OCI-LY7 (cell line): ENCODE data around the gene FOXP1. TPM values are rescaled to one million over a fixed set of nuclear protein-coding genes. Genes with fewer than 3 reads are reported as not detected.

ENCODE experiments used
- BruUV-seq: library from RNA; stranded (reverse); fragments of 400-500 nt; replicated peaks from 2 replicates; lab custom pipeline; 2021; lab: Mats Ljungman, UMichigan
- CTCF ChIA-PET: fragments of 300-600 bp; sonication (Branson Sonifier 250); formaldehyde crosslinking; loops from one replicate; lab custom pipeline; 2022; ENCODE audit warnings: antibody characterized with exemption; ENCODE audit not compliant: unreplicated experiment; lab: Charles Lee
- POLR2A ChIA-PET: fragments of 300-600 bp; sonication (Branson Sonifier 250); formaldehyde crosslinking; loops from one replicate; lab custom pipeline; 2022; ENCODE audit warnings: antibody characterized with exemption; lab: Charles Lee
- DNase-seq: peaks from one replicate; pipeline ENCODE4 v3.0.0-alpha.2; 2015; ENCODE audit warnings: low spot score
- H2AFZ ChIP-seq: fragments of 200-600 bp; sonication (generic), shearing (Covaris generic); 2 replicates; pipeline ENCODE4 v1.6.1; 2014; ENCODE audit warnings: mild to moderate bottlenecking, antibody characterized with exemption, low read length, moderate library complexity
- H3K27ac ChIP-seq: fragments of 200-600 bp; sonication (generic); 2 replicates; pipeline ENCODE4 v1.5.1; 2014; ENCODE audit warnings: mixed run types, low read depth, mild to moderate bottlenecking, moderate library complexity, low read length, inconsistent platforms; ENCODE audit not compliant: poor library complexity, severe bottlenecking
- H3K36me3 ChIP-seq: fragments of 200-600 bp; sonication (generic); 2 replicates; pipeline ENCODE4 v1.6.1; 2014; ENCODE audit warnings: mild to moderate bottlenecking, antibody characterized with exemption, low read length, moderate library complexity, mixed read lengths; ENCODE audit not compliant: insufficient read depth
- H3K4me1 ChIP-seq: fragments of 200-600 bp; sonication (generic); 2 replicates; pipeline ENCODE4 v1.5.1; 2014; ENCODE audit warnings: mild to moderate bottlenecking, low read length; ENCODE audit not compliant: insufficient read depth, poor library complexity, severe bottlenecking
- H3K4me2 ChIP-seq: fragments of 200-600 bp; sonication (generic); 2 replicates; pipeline ENCODE4 v1.6.1; 2014; ENCODE audit warnings: mild to moderate bottlenecking, low read length
- H3K4me3 ChIP-seq: fragments of 200-600 bp; sonication (generic); 2 replicates; pipeline ENCODE4 v1.5.1; 2014; ENCODE audit warnings: mild to moderate bottlenecking, low read depth, low read length; ENCODE audit not compliant: poor library complexity, severe bottlenecking
- H3K79me2 ChIP-seq: fragments of 200-600 bp; sonication (generic); 2 replicates; pipeline ENCODE4 v1.6.1; 2016; ENCODE audit warnings: low read depth, mild to moderate bottlenecking, low read length, moderate library complexity, mixed read lengths; ENCODE audit not compliant: insufficient read depth
- H3K9me2 ChIP-seq: fragments of 200-600 bp; sonication (generic); 2 replicates; pipeline ENCODE4 v1.6.1; 2016; ENCODE audit warnings: mild to moderate bottlenecking, low read length, mixed read lengths; ENCODE audit not compliant: insufficient read depth
- H3K9me3 ChIP-seq: fragments of 200-600 bp; sonication (generic); 2 replicates; pipeline ENCODE4 v1.6.1; 2014; ENCODE audit warnings: mild to moderate bottlenecking, mixed run types, low read length, mixed read lengths
- H4K20me1 ChIP-seq: fragments of 200-600 bp; sonication (generic); 2 replicates; pipeline ENCODE4 v1.6.1; 2014; ENCODE audit warnings: mild to moderate bottlenecking, antibody characterized with exemption, low read length, moderate library complexity, mixed read lengths; ENCODE audit not compliant: insufficient read depth
- EZH2phosphoT487 ChIP-seq: fragments of 200-600 bp; sonication (generic); IDR thresholded peaks from 2 replicates; pipeline ENCODE4 v1.6.1; 2018; ENCODE audit warnings: low read depth, borderline replicate concordance, mild to moderate bottlenecking, mixed run types, antibody characterized with exemption, low read length, moderate library complexity, mixed read lengths
- intact Hi-C: fragments of 100-400 bp; cut with micrococcal nuclease; formaldehyde crosslinking; loops from one replicate; pipeline ENCODE4 v1.10.0; 2022; ENCODE audit not compliant: unreplicated experiment
- total RNA-seq, 2 experiments: library from RNA; depleted of rRNA in 1 of 2; stranded (reverse); fragments of >200 nt in 1 of 2; shearing (Covaris generic) in 1 of 2; gene quantifications; 2 replicates each; pipeline ENCODE4 v1.2.3, GENCODE V29; 2014 to 2022
- TF ChIP-seq, protein P1 (sequence below): fragments of 200-600 bp; sonication (generic); conservative IDR thresholded peaks from 2 replicates; pipeline ENCODE4 v1.5.1; 2014; ENCODE audit warnings: mild to moderate bottlenecking, antibody characterized with exemption, low read length, moderate library complexity, mixed read lengths

FOXP1 gene
- total RNA-seq, 2 experiments from 2014 or later = 87.3 to 151 TPM

DNA sequence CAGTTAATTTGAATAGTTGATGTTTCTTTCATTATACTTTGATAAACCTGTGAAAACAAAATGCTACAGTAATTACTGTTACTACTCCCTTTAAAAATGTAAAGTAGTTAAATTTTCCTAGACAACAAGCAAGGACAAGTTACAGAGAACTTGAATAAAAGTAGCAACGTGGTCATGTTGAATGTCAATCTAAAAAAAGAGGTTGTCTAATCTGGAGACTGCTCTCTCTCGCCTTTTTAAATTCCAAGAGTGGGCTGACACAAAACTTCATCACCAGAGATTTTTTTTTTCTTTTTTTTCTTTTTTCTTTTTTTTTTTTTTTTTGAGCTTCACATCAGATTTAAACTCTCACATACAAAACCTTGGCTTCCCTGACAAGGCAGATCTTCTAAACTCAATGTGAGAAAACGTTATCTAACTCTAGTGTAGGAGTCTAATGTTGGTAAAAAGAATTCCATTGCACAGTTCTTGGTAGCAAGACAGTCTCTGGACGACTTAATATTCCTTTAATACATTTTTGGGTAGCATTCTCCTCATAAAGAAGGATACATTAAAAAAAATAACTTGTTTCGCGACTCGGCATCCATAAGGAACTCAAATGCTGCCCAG is 4.1 kb downstream of the FOXP1 start:
- no TSS peak for BruUV-seq
- no peak for TF ChIP-seq EZH2phosphoT487
- TF ChIP-seq, protein P1, sequence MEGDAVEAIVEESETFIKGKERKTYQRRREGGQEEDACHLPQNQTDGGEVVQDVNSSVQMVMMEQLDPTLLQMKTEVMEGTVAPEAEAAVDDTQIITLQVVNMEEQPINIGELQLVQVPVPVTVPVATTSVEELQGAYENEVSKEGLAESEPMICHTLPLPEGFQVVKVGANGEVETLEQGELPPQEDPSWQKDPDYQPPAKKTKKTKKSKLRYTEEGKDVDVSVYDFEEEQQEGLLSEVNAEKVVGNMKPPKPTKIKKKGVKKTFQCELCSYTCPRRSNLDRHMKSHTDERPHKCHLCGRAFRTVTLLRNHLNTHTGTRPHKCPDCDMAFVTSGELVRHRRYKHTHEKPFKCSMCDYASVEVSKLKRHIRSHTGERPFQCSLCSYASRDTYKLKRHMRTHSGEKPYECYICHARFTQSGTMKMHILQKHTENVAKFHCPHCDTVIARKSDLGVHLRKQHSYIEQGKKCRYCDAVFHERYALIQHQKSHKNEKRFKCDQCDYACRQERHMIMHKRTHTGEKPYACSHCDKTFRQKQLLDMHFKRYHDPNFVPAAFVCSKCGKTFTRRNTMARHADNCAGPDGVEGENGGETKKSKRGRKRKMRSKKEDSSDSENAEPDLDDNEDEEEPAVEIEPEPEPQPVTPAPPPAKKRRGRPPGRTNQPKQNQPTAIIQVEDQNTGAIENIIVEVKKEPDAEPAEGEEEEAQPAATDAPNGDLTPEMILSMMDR = 0 out of 2 replicates have a peak, but pooled peaks have one; percentile 6
- CTCF ChIA-PET = no interaction called here
- POLR2A ChIA-PET = interaction anchor here (0.7 to 1.8 kb wide), 10 partner anchors 10 to 314 kb away, joined by 3 to 17 read pairs (median 4); no protein-coding TSS in a partner anchor
- Histone ChIP-seq H3K9me2 (no peaks in the 10 kb centered on the region), H3K4me2 (peak overlapping the region; percentile 92), H3K27ac (peak overlapping the region; percentile 88), H3K9me3 (no peaks in the 10 kb centered on the region), H3K4me1 (peaks cover 36% of the 10 kb centered on the region), H3K4me3 (peak overlapping the region; percentile 90), H4K20me1 (peaks cover 4% of the 10 kb centered on the region; the same call in 1 of the 2 replicates), H2AFZ (no peak overlapping the region; the same call in 1 of the 2 replicates), H3K36me3 (peaks cover 21% of the 10 kb centered on the region), H3K79me2 (peaks cover 82% of the 10 kb centered on the region)
- intact Hi-C loops = loop anchor here (1.0 kb wide), 1 partner anchor 189 kb away; no protein-coding TSS in a partner anchor
- DNase-seq = no peak

GRCh38 chr3:71578054-71578751 is 5.3 kb downstream of the FOXP1 start:
- peak overlapping the region; percentile 92 for H3K4me2 ChIP-seq
- no peak overlapping the region for H2AFZ ChIP-seq
- H3K4me1 ChIP-seq = peaks cover 43% of the 10 kb centered on the region
- POLR2A ChIA-PET = interaction anchor here (0.9 to 4.7 kb wide), 7 partner anchors 13 to 136 kb away, joined by 3 to 55 read pairs (median 4); no protein-coding TSS in a partner anchor
- peaks cover 34% of the 10 kb centered on the region for H3K36me3 ChIP-seq
- BruUV-seq = no TSS peak
- H3K79me2 ChIP-seq = peaks cover 92% of the 10 kb centered on the region
- H4K20me1 ChIP-seq = peaks cover 4% of the 10 kb centered on the region; the same call in 1 of the 2 replicates
- H3K27ac ChIP-seq = peak overlapping the region; percentile 88
- no peak for DNase-seq
- H3K9me3 ChIP-seq = no peaks in the 10 kb centered on the region
- H3K4me3 ChIP-seq = peak overlapping the region; percentile 90
- TF ChIP-seq, protein P1 = no peak
- no peak for TF ChIP-seq EZH2phosphoT487
- H3K9me2 ChIP-seq = no peaks in the 10 kb centered on the region
- intact Hi-C loops = no loop called here
- CTCF ChIA-PET = no interaction called here
